Measurements from ENCODE around the gene SREBF2.
A peak's percentile ranks its signal among the peaks of the same experiment; 100 is the strongest.
"Not testable (repeated sequence)": the region's sequence is repeated elsewhere in the genome, so short reads cannot be mapped to it uniquely, and the experiment has no call there.

Gene SREBF2

GRCh38 chr22:41946629-41947423, 113.9 kb downstream of the SREBF2 start, which contains the start of gene CENPM:
CENPM (minus strand) TSS chr22:41947152; CDS start chr22:41947076, 76 bp downstream.
- peak; percentile 98 for DNase-seq (ENCODE audit: low read depth)
- H3K4me3 ChIP-seq (ENCODE audit: low read depth, low read length): peak within 1 kb of the TSS; percentile 86
- TF ChIP-seq MYC (IDR thresholded peaks at IDR 0.05; ENCODE audit: low read depth, low read length) (peak; percentile 72), CTCF (IDR thresholded peaks at IDR 0.05; ENCODE audit: low read depth, low read length) (no peak), POLR2A (IDR thresholded peaks at IDR 0.05; ENCODE audit: extremely low read depth, insufficient read length) (peak; percentile 59), MAX (IDR thresholded peaks at IDR 0.05; ENCODE audit: low read depth, low read length) (peak; percentile 96)

GRCh38 chr22:41947424-41948080, 114.6 kb downstream of the SREBF2 start:
- peak overlapping the region; percentile 86 for H3K4me3 ChIP-seq (ENCODE audit: low read depth, low read length)
- TF ChIP-seq MYC (IDR thresholded peaks at IDR 0.05; ENCODE audit: low read depth, low read length) (no peak), POLR2A (IDR thresholded peaks at IDR 0.05; ENCODE audit: extremely low read depth, insufficient read length) (no peak), CTCF (IDR thresholded peaks at IDR 0.05; ENCODE audit: low read depth, low read length) (no peak), MAX (IDR thresholded peaks at IDR 0.05; ENCODE audit: low read depth, low read length) (no peak)
- DNase-seq (ENCODE audit: low read depth): no peak

DNA sequence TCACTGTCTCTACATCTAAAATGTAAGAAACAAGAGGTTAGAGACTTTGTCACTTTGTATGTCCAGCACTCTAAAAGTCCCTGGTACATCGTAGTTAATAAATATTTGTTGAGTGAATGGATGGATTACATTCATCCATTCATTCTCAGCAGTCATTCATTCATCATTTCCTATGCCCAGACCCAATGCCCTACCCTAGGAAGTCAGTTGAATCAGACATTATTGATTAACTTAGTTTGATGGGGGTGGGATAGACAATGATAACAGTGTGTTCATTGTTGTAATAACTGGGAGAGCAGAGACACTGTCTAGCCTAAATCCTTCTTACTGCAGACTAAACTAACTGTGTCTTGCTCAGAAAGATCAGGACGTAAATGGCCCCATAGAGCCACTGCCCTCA, 115.2 kb downstream of the SREBF2 start:
- DNase-seq (ENCODE audit: low read depth): no peak
- H3K4me3 ChIP-seq (ENCODE audit: low read depth, low read length): peak overlapping the region; percentile 86
- TF ChIP-seq MYC (IDR thresholded peaks at IDR 0.05; ENCODE audit: low read depth, low read length): no peak
- TF ChIP-seq MAX (IDR thresholded peaks at IDR 0.05; ENCODE audit: low read depth, low read length): no peak
- TF ChIP-seq CTCF (IDR thresholded peaks at IDR 0.05; ENCODE audit: low read depth, low read length): no peak
- TF ChIP-seq POLR2A (IDR thresholded peaks at IDR 0.05; ENCODE audit: extremely low read depth, insufficient read length): no peak

GRCh38 chr22:41948928-41949296, 116.0 kb downstream of the SREBF2 start:
- not testable (repeated sequence) for DNase-seq (ENCODE audit: low read depth); H3K4me3 ChIP-seq (ENCODE audit: low read depth, low read length)

- no peak overlapping the region for H3K4me3 ChIP-seq (ENCODE audit: low read depth, low read length)
- DNase-seq (ENCODE audit: low read depth): peak; percentile 60
- TF ChIP-seq MYC (IDR thresholded peaks at IDR 0.05; ENCODE audit: low read depth, low read length) (no peak), MAX (IDR thresholded peaks at IDR 0.05; ENCODE audit: low read depth, low read length) (no peak), POLR2A (IDR thresholded peaks at IDR 0.05; ENCODE audit: extremely low read depth, insufficient read length) (no peak), CTCF (IDR thresholded peaks at IDR 0.05; ENCODE audit: low read depth, low read length) (no peak)
Observed at GRCh38 chr22:41949297-41949965, 116.5 kb downstream of the SREBF2 start.
